PC-9 (cell line): ENCODE data around the gene VAMP4.

ENCODE experiments used
- EZH2 ChIP-seq: fragments of 200-600 bp; sonication (generic); IDR thresholded peaks from 2 replicates; pipeline ENCODE4 v1.8.0; 2017; ENCODE audit warnings: antibody characterized with exemption, low read depth
- TF ChIP-seq, protein P1 (sequence below): fragments of 200-600 bp; sonication (generic); conservative IDR thresholded peaks from 2 replicates; pipeline ENCODE4 v1.6.1; 2017; ENCODE audit warnings: mixed run types, antibody characterized with exemption, mild to moderate bottlenecking, moderate library complexity

DNA sequence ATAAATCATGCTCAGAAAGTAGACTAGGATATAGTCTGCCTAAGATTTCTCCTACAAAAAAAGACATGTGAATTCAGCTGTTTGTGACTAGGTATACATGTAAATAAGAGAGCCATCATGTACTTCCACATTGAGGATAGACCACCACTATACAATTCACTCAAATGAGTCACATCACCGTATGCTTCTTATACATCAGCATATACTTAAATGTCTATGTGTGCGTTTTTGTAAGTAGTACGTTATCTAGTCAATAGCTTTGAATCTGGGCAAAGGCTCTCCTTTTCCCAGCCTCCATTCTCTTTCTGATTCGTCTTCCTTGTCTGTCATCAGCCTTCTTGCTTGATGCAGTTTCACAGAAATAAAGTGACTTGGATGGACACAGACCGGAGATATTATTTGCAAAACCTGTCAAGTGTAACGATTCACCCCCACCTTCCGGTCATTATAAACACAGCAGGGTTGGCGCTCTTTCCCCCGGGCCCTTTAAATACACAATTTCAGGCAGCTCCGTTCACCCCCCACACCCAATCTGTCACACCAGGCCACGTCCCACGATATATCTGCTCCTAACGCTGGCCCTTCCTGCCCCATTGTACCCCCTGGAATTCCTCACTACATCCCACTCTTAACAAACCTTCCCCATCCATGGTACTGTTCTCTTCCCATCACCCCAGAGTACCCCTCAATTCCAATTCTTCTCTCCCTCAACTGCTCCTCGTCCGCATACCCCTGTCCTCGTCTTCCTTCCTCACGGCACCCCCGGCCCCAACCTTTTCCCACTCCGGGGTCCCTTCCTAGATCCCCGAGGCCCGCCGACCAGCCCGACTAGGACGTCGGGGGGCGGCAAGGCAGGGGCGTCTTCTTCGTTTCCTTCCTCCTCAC lies 636 bp downstream of the VAMP4 start:
- TF ChIP-seq EZH2: no peak
- TF ChIP-seq, protein P1, sequence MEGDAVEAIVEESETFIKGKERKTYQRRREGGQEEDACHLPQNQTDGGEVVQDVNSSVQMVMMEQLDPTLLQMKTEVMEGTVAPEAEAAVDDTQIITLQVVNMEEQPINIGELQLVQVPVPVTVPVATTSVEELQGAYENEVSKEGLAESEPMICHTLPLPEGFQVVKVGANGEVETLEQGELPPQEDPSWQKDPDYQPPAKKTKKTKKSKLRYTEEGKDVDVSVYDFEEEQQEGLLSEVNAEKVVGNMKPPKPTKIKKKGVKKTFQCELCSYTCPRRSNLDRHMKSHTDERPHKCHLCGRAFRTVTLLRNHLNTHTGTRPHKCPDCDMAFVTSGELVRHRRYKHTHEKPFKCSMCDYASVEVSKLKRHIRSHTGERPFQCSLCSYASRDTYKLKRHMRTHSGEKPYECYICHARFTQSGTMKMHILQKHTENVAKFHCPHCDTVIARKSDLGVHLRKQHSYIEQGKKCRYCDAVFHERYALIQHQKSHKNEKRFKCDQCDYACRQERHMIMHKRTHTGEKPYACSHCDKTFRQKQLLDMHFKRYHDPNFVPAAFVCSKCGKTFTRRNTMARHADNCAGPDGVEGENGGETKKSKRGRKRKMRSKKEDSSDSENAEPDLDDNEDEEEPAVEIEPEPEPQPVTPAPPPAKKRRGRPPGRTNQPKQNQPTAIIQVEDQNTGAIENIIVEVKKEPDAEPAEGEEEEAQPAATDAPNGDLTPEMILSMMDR: peak; percentile 34; the same call in 1 of the 2 replicates
